Muscle of leg (tissue), 11 donors: Measurements from ENCODE around the gene ACOX2. TPM values are rescaled to one million over a fixed set of nuclear protein-coding genes. Genes with fewer than 3 reads are reported as not detected.
A peak's percentile ranks its signal among the peaks of the same experiment; 100 is the strongest.

Experiments
- DNase-seq: peaks from one replicate; pipeline ENCODE4 v3.0.0; 2013
- H3K27ac ChIP-seq: one replicate; pipeline ENCODE4 v1.5.1; 2013; ENCODE audit warnings: mild to moderate bottlenecking, low read length, control low read depth
- H3K27me3 ChIP-seq: one replicate; pipeline ENCODE4 v1.6.1; 2013; ENCODE audit warnings: low read length; ENCODE audit not compliant: control insufficient read depth, insufficient read depth
- H3K36me3 ChIP-seq: one replicate; pipeline ENCODE4 v1.6.1; 2013; ENCODE audit warnings: low read length; ENCODE audit not compliant: control insufficient read depth, insufficient read depth
- H3K4me1 ChIP-seq: one replicate; pipeline ENCODE4 v1.6.1; 2013; ENCODE audit warnings: low read length; ENCODE audit not compliant: control insufficient read depth, insufficient read depth
- H3K4me3 ChIP-seq: one replicate; pipeline ENCODE4 v1.5.1; 2013; ENCODE audit warnings: low read length, control low read depth
- H3K9me3 ChIP-seq: replicated peaks from 2 replicates; pipeline ENCODE4 v1.6.1; 2013; ENCODE audit warnings: low read depth, low read length; ENCODE audit not compliant: control insufficient read depth
- WGBS: methylation state at CpG from one replicate; pipeline ENCODE4 v1.1.5; 2013; ENCODE audit warnings: missing lambda C conversion rate; ENCODE audit not compliant: insufficient coverage; 5-methylcytosine and 5-hydroxymethylcytosine counted together
- polyA plus RNA-seq, 8 donors: library from polyadenylated mRNA; unstranded; fragments of 120-200 nt; gene quantifications; one replicate each; pipeline versions ENCODE4 v1.2.1 to v1.2.3, GENCODE V29; 2013; ENCODE audit warnings: inconsistent platforms in 1 of 8, low replicate concordance in 1 of 8; ENCODE audit not compliant: insufficient read length in 8 of 8, insufficient read depth in 1 of 8
- total RNA-seq: library from RNA; stranded (reverse); fragments of 120-200 nt; gene quantifications from one replicate; pipeline ENCODE4 v1.2.4, GENCODE V29; 2013

The ACOX2 gene
- total and polyA plus RNA-seq, 9 donors = 21.9 to 29.1 (median 23.6) TPM

GRCh38 chr3:58490860-58491501 is 46.0 kb downstream of the ACOX2 start:
- peak overlapping the region; percentile 83 for H3K27ac ChIP-seq
- no peaks in the 10 kb centered on the region for H3K36me3 ChIP-seq
- peak; percentile 30 for DNase-seq
- H3K9me3 ChIP-seq = no peaks in the 10 kb centered on the region
- H3K27me3 ChIP-seq = peaks cover 3% of the 10 kb centered on the region
- peak overlapping the region; percentile 42 for H3K4me3 ChIP-seq
- H3K4me1 ChIP-seq = peaks cover 14% of the 10 kb centered on the region
- WGBS = 56% methylated on average over 17 of the region's 19 CpGs

GRCh38 chr3:58488967-58489366 is 48.0 kb downstream of the ACOX2 start:
- no peak for DNase-seq
- peaks cover 20% of the 10 kb centered on the region for H3K4me1 ChIP-seq
- no peak overlapping the region for H3K27ac ChIP-seq
- H3K4me3 ChIP-seq = no peak overlapping the region
- WGBS = no CpG with 5 or more reads among the region's 2 CpGs
- peaks cover 3% of the 10 kb centered on the region for H3K27me3 ChIP-seq
- no peaks in the 10 kb centered on the region for H3K36me3 ChIP-seq
- no peaks in the 10 kb centered on the region for H3K9me3 ChIP-seq

- WGBS = 68% methylated on average over 14 of the region's 18 CpGs
- H3K4me3 ChIP-seq = no peak overlapping the region
- DNase-seq = no peak
- H3K4me1 ChIP-seq = peaks cover 11% of the 10 kb centered on the region
- peaks cover 3% of the 10 kb centered on the region for H3K27me3 ChIP-seq
- no peak overlapping the region for H3K27ac ChIP-seq
- no peaks in the 10 kb centered on the region for H3K9me3 ChIP-seq
- no peaks in the 10 kb centered on the region for H3K36me3 ChIP-seq
Observed at GRCh38 chr3:58487140-58487886, 49.7 kb downstream of the ACOX2 start.

GRCh38 chr3:58485801-58486435 is 51.1 kb downstream of the ACOX2 start:
- H3K9me3 ChIP-seq = no peaks in the 10 kb centered on the region
- no peak overlapping the region for H3K27ac ChIP-seq
- no peaks in the 10 kb centered on the region for H3K36me3 ChIP-seq
- H3K27me3 ChIP-seq = peaks cover 3% of the 10 kb centered on the region
- no peak overlapping the region for H3K4me3 ChIP-seq
- DNase-seq = no peak
- 77% methylated on average over 3 of the region's 6 CpGs for WGBS
- peaks cover 6% of the 10 kb centered on the region for H3K4me1 ChIP-seq

- no peak for DNase-seq
- H3K4me1 ChIP-seq = peaks cover 5% of the 10 kb centered on the region
- no peaks in the 10 kb centered on the region for H3K36me3 ChIP-seq
- H3K4me3 ChIP-seq = no peak overlapping the region
- peaks cover 3% of the 10 kb centered on the region for H3K27me3 ChIP-seq
- no peak overlapping the region for H3K27ac ChIP-seq
- H3K9me3 ChIP-seq = peaks cover 3% of the 10 kb centered on the region
- 45% methylated on average over 2 of the region's 3 CpGs for WGBS
Observed at GRCh38 chr3:58484722-58485069, 52.3 kb downstream of the ACOX2 start.

- Histone ChIP-seq H3K27me3 (peaks cover 3% of the 10 kb centered on the region), H3K9me3 (peaks cover 3% of the 10 kb centered on the region), H3K4me3 (no peak overlapping the region), H3K27ac (no peak overlapping the region), H3K4me1 (peaks cover 5% of the 10 kb centered on the region), H3K36me3 (no peaks in the 10 kb centered on the region)
- WGBS = 29% methylated on average over 5 of the region's 7 CpGs
- peak; percentile 27 for DNase-seq
Observed at GRCh38 chr3:58484045-58484721, 52.8 kb downstream of the ACOX2 start.

- H3K27ac ChIP-seq = no peak overlapping the region
- H3K36me3 ChIP-seq = no peaks in the 10 kb centered on the region
- H3K27me3 ChIP-seq = peaks cover 3% of the 10 kb centered on the region
- peak; percentile 23 for DNase-seq
- WGBS = 10% methylated on average over 1 of the region's 8 CpGs
- H3K4me3 ChIP-seq = no peak overlapping the region
- peaks cover 3% of the 10 kb centered on the region for H3K9me3 ChIP-seq
- peaks cover 5% of the 10 kb centered on the region for H3K4me1 ChIP-seq
Observed at GRCh38 chr3:58482917-58483636, 53.9 kb downstream of the ACOX2 start.

- peaks cover 3% of the 10 kb centered on the region for H3K9me3 ChIP-seq
- no peaks in the 10 kb centered on the region for H3K27me3 ChIP-seq
- no CpG with 5 or more reads among the region's 2 CpGs for WGBS
- H3K4me3 ChIP-seq = no peak overlapping the region
- no peak for DNase-seq
- H3K27ac ChIP-seq = no peak overlapping the region
- H3K36me3 ChIP-seq = no peaks in the 10 kb centered on the region
- peaks cover 5% of the 10 kb centered on the region for H3K4me1 ChIP-seq
Observed at GRCh38 chr3:58480309-58480708, 56.7 kb downstream of the ACOX2 start.

GRCh38 chr3:58478781-58479180 is 58.2 kb downstream of the ACOX2 start:
- Histone ChIP-seq H3K36me3 (no peaks in the 10 kb centered on the region), H3K4me3 (no peak overlapping the region), H3K27ac (no peak overlapping the region), H3K9me3 (peaks cover 3% of the 10 kb centered on the region), H3K4me1 (peaks cover 3% of the 10 kb centered on the region), H3K27me3 (no peaks in the 10 kb centered on the region)
- no peak for DNase-seq
- WGBS = 100% methylated on average over 2 of the region's 2 CpGs
